ENCODE data around the gene CHRDL2. TPM values are rescaled to one million over a fixed set of nuclear protein-coding genes. Genes with fewer than 3 reads are reported as not detected.

The CHRDL2 gene
- total and polyA plus RNA-seq, 2 experiments from 2014 or later, result 0.83 to 4.7 TPM

DNA sequence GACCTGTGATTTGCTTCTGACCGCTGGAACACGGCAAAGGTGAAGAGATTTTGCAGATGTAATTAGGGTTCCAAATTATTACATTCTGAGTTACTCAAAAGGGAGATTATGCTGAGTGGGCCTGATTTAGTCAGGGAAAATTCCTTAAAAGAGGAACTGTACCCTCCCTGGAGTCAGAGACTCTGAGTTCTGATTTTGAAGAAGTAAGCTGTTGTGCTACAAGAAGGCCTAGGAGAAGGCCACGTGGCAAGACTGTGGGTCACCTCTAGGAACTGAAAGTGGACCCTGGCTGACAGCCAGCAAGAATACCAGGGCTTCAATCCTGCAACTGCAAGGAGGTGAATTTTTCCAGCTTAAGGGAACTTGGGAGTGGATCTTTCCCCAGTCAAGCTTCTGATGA lies 45.3 kb downstream of the CHRDL2 start:
- Histone ChIP-seq H3K27me3 (no peaks in the 10 kb centered on the region), H4K20me1 (ENCODE audit: insufficient read depth, poor library complexity, severe bottlenecking) (no peaks in the 10 kb centered on the region), H3K79me2 (no peaks in the 10 kb centered on the region), H3K4me2 (no peak overlapping the region), H3K27ac (no peak overlapping the region), H3K9me3 (ENCODE audit: low read depth) (no peaks in the 10 kb centered on the region), H3K4me1 (ENCODE audit: insufficient read depth) (no peaks in the 10 kb centered on the region), H3K9me2 (replicated peaks; ENCODE audit: insufficient read depth) (no peaks in the 10 kb centered on the region), H3K36me3 (replicated peaks; ENCODE audit: insufficient read depth, low read depth) (no peaks in the 10 kb centered on the region), H3K4me3 (no peak overlapping the region), H2AFZ (no peak overlapping the region)
- DNase-seq (ENCODE audit: low spot score), result no peak
- 96% methylated on average over 3 of the region's 3 CpGs for WGBS (ENCODE audit: low lambda C conversion rate, missing lambda C conversion rate)
- no peak for TF ChIP-seq EZH2phosphoT487 (IDR thresholded peaks at IDR 0.05; ENCODE audit: low read depth, severe bottlenecking, unreplicated experiment)

DNA sequence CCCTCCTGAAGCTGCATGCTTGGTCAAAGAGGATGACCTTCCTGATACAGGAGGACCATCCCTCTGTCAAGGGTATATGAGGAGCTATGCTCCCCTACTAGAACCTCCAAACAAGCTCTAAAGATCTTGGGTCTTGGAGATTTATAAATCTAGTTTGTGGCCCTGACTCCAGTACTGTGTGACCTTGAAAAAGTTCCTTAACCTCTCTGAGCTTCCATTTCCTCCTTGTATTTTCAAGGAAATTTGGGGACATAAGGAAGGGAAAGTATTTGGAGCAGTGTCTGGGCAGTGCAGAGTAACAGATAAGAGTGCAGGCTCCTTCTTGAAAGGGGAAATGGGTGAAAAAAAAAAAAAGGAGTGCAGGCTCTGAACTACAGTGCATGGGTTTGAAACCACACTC lies 45.9 kb downstream of the CHRDL2 start:
- Histone ChIP-seq H3K79me2 (no peaks in the 10 kb centered on the region), H3K4me2 (no peak overlapping the region), H4K20me1 (ENCODE audit: insufficient read depth, poor library complexity, severe bottlenecking) (no peaks in the 10 kb centered on the region), H3K4me3 (no peak overlapping the region), H3K4me1 (ENCODE audit: insufficient read depth) (no peaks in the 10 kb centered on the region), H3K36me3 (replicated peaks; ENCODE audit: insufficient read depth, low read depth) (no peaks in the 10 kb centered on the region), H3K27me3 (no peaks in the 10 kb centered on the region), H3K27ac (no peak overlapping the region), H3K9me2 (replicated peaks; ENCODE audit: insufficient read depth) (no peaks in the 10 kb centered on the region), H3K9me3 (ENCODE audit: low read depth) (no peaks in the 10 kb centered on the region), H2AFZ (no peak overlapping the region)
- no peak for DNase-seq (ENCODE audit: low spot score)
- no peak for TF ChIP-seq EZH2phosphoT487 (IDR thresholded peaks at IDR 0.05; ENCODE audit: low read depth, severe bottlenecking, unreplicated experiment)
- TF ChIP-seq EZH2 (IDR thresholded peaks at IDR 0.05; ENCODE audit: borderline replicate concordance), result no peak
- TF ChIP-seq, protein P1, sequence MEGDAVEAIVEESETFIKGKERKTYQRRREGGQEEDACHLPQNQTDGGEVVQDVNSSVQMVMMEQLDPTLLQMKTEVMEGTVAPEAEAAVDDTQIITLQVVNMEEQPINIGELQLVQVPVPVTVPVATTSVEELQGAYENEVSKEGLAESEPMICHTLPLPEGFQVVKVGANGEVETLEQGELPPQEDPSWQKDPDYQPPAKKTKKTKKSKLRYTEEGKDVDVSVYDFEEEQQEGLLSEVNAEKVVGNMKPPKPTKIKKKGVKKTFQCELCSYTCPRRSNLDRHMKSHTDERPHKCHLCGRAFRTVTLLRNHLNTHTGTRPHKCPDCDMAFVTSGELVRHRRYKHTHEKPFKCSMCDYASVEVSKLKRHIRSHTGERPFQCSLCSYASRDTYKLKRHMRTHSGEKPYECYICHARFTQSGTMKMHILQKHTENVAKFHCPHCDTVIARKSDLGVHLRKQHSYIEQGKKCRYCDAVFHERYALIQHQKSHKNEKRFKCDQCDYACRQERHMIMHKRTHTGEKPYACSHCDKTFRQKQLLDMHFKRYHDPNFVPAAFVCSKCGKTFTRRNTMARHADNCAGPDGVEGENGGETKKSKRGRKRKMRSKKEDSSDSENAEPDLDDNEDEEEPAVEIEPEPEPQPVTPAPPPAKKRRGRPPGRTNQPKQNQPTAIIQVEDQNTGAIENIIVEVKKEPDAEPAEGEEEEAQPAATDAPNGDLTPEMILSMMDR (IDR thresholded peaks at IDR 0.05; ENCODE audit: poor library complexity), result no peak

DNA sequence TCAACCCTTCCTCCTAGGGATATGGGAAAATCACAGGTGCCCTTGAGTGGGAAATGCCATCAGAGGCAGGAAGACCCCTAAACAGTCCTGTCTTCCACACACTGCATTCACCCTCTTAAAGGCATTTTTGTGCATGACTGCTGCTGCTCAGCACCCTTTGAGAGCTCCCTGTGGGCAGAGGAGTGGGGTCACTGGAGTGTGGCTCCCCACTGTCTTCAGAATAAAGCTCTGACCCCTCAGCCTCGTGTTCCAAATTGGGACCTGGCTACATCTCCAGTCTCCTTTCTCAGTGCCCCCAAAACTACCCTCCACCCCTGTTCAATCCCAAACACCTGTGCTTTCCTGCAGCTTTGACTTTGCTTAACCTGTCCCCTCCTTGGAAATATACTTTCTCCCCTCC lies 46.6 kb downstream of the CHRDL2 start:
- no peaks in the 10 kb centered on the region for H3K4me1 ChIP-seq (ENCODE audit: insufficient read depth)
- no peak overlapping the region for H3K4me2 ChIP-seq
- H3K9me2 ChIP-seq (replicated peaks; ENCODE audit: insufficient read depth), result no peaks in the 10 kb centered on the region
- no peak overlapping the region for H3K4me3 ChIP-seq
- no peak for DNase-seq (ENCODE audit: low spot score)
- no peak for TF ChIP-seq EZH2 (IDR thresholded peaks at IDR 0.05; ENCODE audit: borderline replicate concordance)
- TF ChIP-seq, protein P1 (IDR thresholded peaks at IDR 0.05; ENCODE audit: poor library complexity), result no peak
- no peak for TF ChIP-seq EZH2phosphoT487 (IDR thresholded peaks at IDR 0.05; ENCODE audit: low read depth, severe bottlenecking, unreplicated experiment)
- H3K27ac ChIP-seq, result no peak overlapping the region
- no peak overlapping the region for H2AFZ ChIP-seq
- H4K20me1 ChIP-seq (ENCODE audit: insufficient read depth, poor library complexity, severe bottlenecking), result no peaks in the 10 kb centered on the region
- H3K36me3 ChIP-seq (replicated peaks; ENCODE audit: insufficient read depth, low read depth), result no peaks in the 10 kb centered on the region
- no peaks in the 10 kb centered on the region for H3K79me2 ChIP-seq
- WGBS (ENCODE audit: low lambda C conversion rate, missing lambda C conversion rate), result 100% methylated on average over 1 of the region's 1 CpG
- H3K27me3 ChIP-seq, result no peaks in the 10 kb centered on the region
- no peaks in the 10 kb centered on the region for H3K9me3 ChIP-seq (ENCODE audit: low read depth)

DNA sequence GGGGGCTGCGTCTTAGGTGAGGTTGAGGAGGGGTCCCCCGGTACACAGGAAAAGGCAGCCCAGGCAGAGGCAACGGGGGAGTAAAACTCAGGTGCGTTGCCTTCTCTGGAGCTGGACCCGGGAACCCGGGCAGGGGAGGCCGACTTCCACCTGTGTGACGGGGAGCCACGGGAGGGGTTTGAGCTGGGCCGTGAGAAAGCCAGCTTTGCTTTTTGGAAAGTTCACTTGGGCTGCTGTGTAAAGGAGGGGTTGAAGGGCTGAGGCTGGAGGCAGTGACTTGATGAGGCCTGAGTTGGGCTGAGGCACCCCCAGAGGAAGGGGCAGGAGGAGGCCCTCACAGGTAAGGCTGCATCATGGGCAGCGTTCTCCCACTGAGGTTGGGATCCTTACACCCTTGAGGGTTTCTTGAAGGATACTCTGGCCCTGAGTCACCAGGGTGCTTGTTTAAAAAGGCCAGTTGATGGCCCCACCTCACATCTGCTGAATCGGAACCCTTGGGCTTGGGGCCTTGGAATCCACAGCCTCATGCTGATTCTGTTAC lies 47.2 kb downstream of the CHRDL2 start:
- no peak overlapping the region for H3K27ac ChIP-seq
- WGBS (ENCODE audit: low lambda C conversion rate, missing lambda C conversion rate), result 93% methylated on average over 12 of the region's 12 CpGs
- TF ChIP-seq EZH2phosphoT487 (IDR thresholded peaks at IDR 0.05; ENCODE audit: low read depth, severe bottlenecking, unreplicated experiment) (no peak), EZH2 (IDR thresholded peaks at IDR 0.05; ENCODE audit: borderline replicate concordance) (no peak)
- TF ChIP-seq, protein P1 (IDR thresholded peaks at IDR 0.05; ENCODE audit: poor library complexity), result no peak
- no peak for DNase-seq (ENCODE audit: low spot score)
- no peaks in the 10 kb centered on the region for H3K4me1 ChIP-seq (ENCODE audit: insufficient read depth)
- no peaks in the 10 kb centered on the region for H3K27me3 ChIP-seq
- H2AFZ ChIP-seq, result no peak overlapping the region
- no peaks in the 10 kb centered on the region for H4K20me1 ChIP-seq (ENCODE audit: insufficient read depth, poor library complexity, severe bottlenecking)
- H3K79me2 ChIP-seq, result no peaks in the 10 kb centered on the region
- no peaks in the 10 kb centered on the region for H3K9me3 ChIP-seq (ENCODE audit: low read depth)
- no peaks in the 10 kb centered on the region for H3K36me3 ChIP-seq (replicated peaks; ENCODE audit: insufficient read depth, low read depth)
- H3K9me2 ChIP-seq (replicated peaks; ENCODE audit: insufficient read depth), result no peaks in the 10 kb centered on the region
- peak overlapping the region; percentile 73 for H3K4me2 ChIP-seq
- H3K4me3 ChIP-seq, result no peak overlapping the region

All from hepatocyte (in vitro differentiated cells).